ENCODE results near the gene DCTN2. TPM values are rescaled to one million over a fixed set of nuclear protein-coding genes. Genes with fewer than 3 reads are reported as not detected.

DCTN2 gene
- total RNA-seq (10 to 100 TPM; 69.4 to 70.7 TPM), polyA plus RNA-seq (10 to 100 TPM; 67.4 to 86.2 TPM)

DNA sequence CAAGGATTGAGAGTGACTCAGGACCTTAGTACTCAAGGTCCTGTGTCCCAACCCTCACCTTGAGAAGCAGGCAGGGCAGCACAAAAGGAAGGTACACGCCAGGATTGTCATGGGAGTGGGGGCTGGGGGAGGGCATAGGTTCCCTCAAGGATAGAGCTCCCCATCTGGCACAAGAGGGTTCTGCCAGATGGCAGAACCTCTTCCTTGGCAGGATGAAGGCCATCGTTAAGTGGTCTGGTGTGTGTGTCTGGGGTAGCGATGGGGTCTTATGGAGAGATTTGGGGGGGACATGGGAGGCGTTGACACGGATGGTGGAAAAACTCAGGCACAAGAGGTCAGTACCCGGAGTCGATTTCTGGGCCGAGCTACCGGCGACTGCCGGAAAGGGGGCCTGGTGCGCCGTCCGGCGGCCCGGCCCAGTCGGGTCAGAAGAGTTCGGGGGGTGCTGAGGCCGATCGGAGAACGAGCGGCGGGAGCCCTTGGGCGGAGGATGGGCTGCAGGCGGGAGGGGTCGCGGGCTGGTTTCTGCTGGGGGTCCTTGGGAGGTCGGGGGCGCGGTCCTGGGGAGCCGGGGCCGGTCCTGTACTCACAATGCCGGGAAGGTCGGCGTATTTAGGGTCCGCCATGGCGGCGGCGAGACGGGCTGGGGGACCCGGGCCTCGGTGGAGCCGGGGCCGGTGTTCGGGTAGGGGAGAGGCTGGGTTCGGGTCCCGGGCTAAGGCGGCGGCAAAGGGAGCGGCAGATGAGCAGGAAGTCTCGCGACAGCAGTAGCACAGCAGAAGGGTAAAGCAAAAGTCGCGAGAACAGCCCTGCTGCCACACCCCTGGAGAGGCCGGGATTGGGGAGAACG, at the start of gene DCTN2:
TSS of gene DCTN2 (minus strand) at position 755 of the 850 bp plus-strand sequence. CDS start at position 626, 129 bp downstream.
- Histone ChIP-seq H3K27ac (ENCODE audit: low read depth, low read length) (peak within 1 kb of the TSS; percentile 84), H3K9me3 (ENCODE audit: control insufficient read depth in 1 of 2, low read length in 2 of 2) (no peaks in the 10 kb centered on the region), H3K4me1 (ENCODE audit: insufficient read depth, low read length) (peaks cover 37% of the 10 kb centered on the region), H3K36me3 (ENCODE audit: insufficient read depth, low read length) (no peaks in the 10 kb centered on the region), H3K4me3 (ENCODE audit: low read length in 2 of 2) (peak within 1 kb of the TSS; percentile 54 to 71), H3K27me3 (ENCODE audit: insufficient read depth, low read length) (no peaks in the 10 kb centered on the region)
- H3K36me3 Mint-ChIP-seq: peaks cover 0 to 3% of the 10 kb centered on the region in 2 donors
- H3K4me3 Mint-ChIP-seq: peak within 1 kb of the TSS; percentile 93 to 100 (median 98)
- peak; percentile 91 to 97 (median 93) for DNase-seq
- H3K9me3 Mint-ChIP-seq: peaks cover 0 to 3% (median 0%) of the 10 kb centered on the region in 8 donors
- H3K4me1 Mint-ChIP-seq: peaks cover 32 to 53% (median 42%) of the 10 kb centered on the region in 4 donors
- ChIA-PET POLR2A (ENCODE audit: partially characterized antibody) (interaction anchor here (0.6 to 2.8 kb wide), 13 partner anchors 8 to 810 kb away, joined by 3 to 20 read pairs (median 4); partner anchors contain the start of genes ARHGAP9, DDIT3 and GLI1), CTCF (ENCODE audit: partially characterized antibody) (interaction anchor here (0.6 to 3.4 kb wide), 8 partner anchors 9 to 957 kb away, joined by 3 to 15 read pairs (median 3); partner anchors contain the start of gene GLI1)
- H3K27ac Mint-ChIP-seq: peak within 1 kb of the TSS; percentile 84 to 99 (median 97)
- intact Hi-C loops (cut with micrococcal nuclease): loop anchor here (1.0 to 2.0 kb wide), 4 partner anchors 26 to 70 kb away; partner anchors contain the start of genes DDIT3 and PIP4K2C
- H3K27me3 Mint-ChIP-seq: peaks cover 2 to 4% of the 10 kb centered on the region in 2 donors

GRCh38 chr12:57593187-57593586, 46.2 kb upstream of the DCTN2 start:
- no peaks in the 10 kb centered on the region for H3K27me3 Mint-ChIP-seq

DNA sequence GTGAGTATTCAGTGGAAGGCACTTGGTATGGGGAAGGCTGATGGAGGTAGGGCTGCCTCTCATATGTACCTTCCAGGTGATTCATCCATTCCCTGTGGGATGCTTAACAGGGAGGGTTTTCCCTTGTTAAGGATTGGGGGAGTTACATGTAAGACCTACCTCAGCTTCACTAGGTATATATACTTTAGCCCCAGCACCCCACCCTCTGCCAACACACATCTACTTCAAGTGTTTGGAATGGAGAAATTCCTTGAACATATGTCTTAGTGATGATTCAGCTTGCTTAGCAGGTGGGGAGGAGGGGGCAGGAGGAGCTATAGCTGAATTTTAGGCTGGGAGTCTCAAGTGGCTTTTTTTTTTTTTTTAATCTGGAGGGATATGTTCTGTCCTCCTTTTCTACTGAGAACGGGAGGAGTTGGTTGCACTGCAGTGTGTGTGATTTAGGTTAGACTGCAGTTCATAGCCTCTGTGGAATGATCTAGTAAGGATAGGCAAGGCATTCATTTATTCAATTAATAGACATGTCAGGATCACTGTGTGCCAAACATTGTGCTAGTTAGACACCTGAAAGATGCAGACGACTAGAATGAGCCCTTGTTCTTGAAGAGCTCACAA, 45.7 kb upstream of the DCTN2 start:
- intact Hi-C loops (cut with micrococcal nuclease): no loop called here
- Histone ChIP-seq H3K4me3 (ENCODE audit: low read length in 2 of 2) (no peak overlapping the region), H3K27ac (ENCODE audit: low read depth, low read length) (no peak overlapping the region)

More at GRCh38 chr12:57593187-57593586, 46.2 kb upstream of the DCTN2 start:
- POLR2A ChIA-PET (ENCODE audit: partially characterized antibody): interaction anchor here (0.9 to 1.9 kb wide), 3 partner anchors 10 to 131 kb away, joined by 3 to 7 read pairs (median 3); partner anchors contain the start of gene DTX3
- Histone ChIP-seq H3K27ac (ENCODE audit: low read depth, low read length) (no peak overlapping the region), H3K9me3 (ENCODE audit: control insufficient read depth in 1 of 2, low read length in 2 of 2) (no peaks in the 10 kb centered on the region), H3K36me3 (ENCODE audit: insufficient read depth, low read length) (peaks cover 21% of the 10 kb centered on the region), H3K4me1 (ENCODE audit: insufficient read depth, low read length) (peaks cover 27% of the 10 kb centered on the region), H3K27me3 (ENCODE audit: insufficient read depth, low read length) (no peaks in the 10 kb centered on the region), H3K4me3 (ENCODE audit: low read length in 2 of 2) (no peak overlapping the region)
- peak overlapping the region in 2 of 7 donors; percentile 35 to 73 for H3K27ac Mint-ChIP-seq
- peaks cover 23 to 39% (median 30%) of the 10 kb centered on the region in 4 donors for H3K4me1 Mint-ChIP-seq
- peak overlapping the region in 2 of 8 donors; percentile 52 to 88 for H3K4me3 Mint-ChIP-seq
- DNase-seq: no peak
- peaks cover 30 to 40% of the 10 kb centered on the region in 2 donors for H3K36me3 Mint-ChIP-seq
- no peaks in the 10 kb centered on the region for H3K9me3 Mint-ChIP-seq
- CTCF ChIA-PET (ENCODE audit: partially characterized antibody): interaction anchor here (1.1 to 4.2 kb wide), 7 partner anchors 10 to 134 kb away, joined by 3 to 60 read pairs (median 4); partner anchors contain the start of genes B4GALNT1 and GLI1
- intact Hi-C loops (cut with micrococcal nuclease): no loop called here

GRCh38 chr12:57591782-57592325, 44.9 kb upstream of the DCTN2 start:
- H3K4me3 ChIP-seq (ENCODE audit: low read length in 2 of 2): peak overlapping the region; percentile 54 to 87
- Mint-ChIP-seq H3K27me3 (no peaks in the 10 kb centered on the region), H3K27ac (peak overlapping the region; percentile 73 to 96 (median 91)), H3K4me3 (peak overlapping the region; percentile 86 to 92 (median 90)), H3K9me3 (no peaks in the 10 kb centered on the region), H3K36me3 (peaks cover 19 to 30% of the 10 kb centered on the region in 2 donors), H3K4me1 (peaks cover 23 to 39% (median 30%) of the 10 kb centered on the region in 4 donors)
- peaks cover 27% of the 10 kb centered on the region for H3K4me1 ChIP-seq (ENCODE audit: insufficient read depth, low read length)
- intact Hi-C loops (cut with micrococcal nuclease): loop anchor here (1.0 to 2.0 kb wide), 6 partner anchors 9 to 130 kb away; partner anchors contain the start of genes ARHGEF25, DCTN2 and DDIT3
- ChIA-PET POLR2A (ENCODE audit: partially characterized antibody) (interaction anchor here (0.9 to 1.9 kb wide), 8 partner anchors 9 to 160 kb away, joined by 3 to 7 read pairs (median 4); partner anchors contain the start of genes CDK4, DTX3 and TSPAN31), CTCF (ENCODE audit: partially characterized antibody) (interaction anchor here (1.0 to 4.2 kb wide), 7 partner anchors 8 to 42 kb away, joined by 3 to 60 read pairs (median 5); partner anchors contain the start of gene B4GALNT1)
- H3K36me3 ChIP-seq (ENCODE audit: insufficient read depth, low read length): peaks cover 15% of the 10 kb centered on the region
- H3K9me3 ChIP-seq (ENCODE audit: control insufficient read depth in 1 of 2, low read length in 2 of 2): no peaks in the 10 kb centered on the region
- H3K27ac ChIP-seq (ENCODE audit: low read depth, low read length): peak overlapping the region; percentile 63
- no peaks in the 10 kb centered on the region for H3K27me3 ChIP-seq (ENCODE audit: insufficient read depth, low read length)
- DNase-seq: peak in 1 of 5 donors; percentile 51

More for the DNA sequence above, 45.7 kb upstream of the DCTN2 start:
- Histone ChIP-seq H3K9me3 (ENCODE audit: control insufficient read depth in 1 of 2, low read length in 2 of 2) (no peaks in the 10 kb centered on the region), H3K4me1 (ENCODE audit: insufficient read depth, low read length) (peaks cover 27% of the 10 kb centered on the region), H3K27me3 (ENCODE audit: insufficient read depth, low read length) (no peaks in the 10 kb centered on the region), H3K36me3 (ENCODE audit: insufficient read depth, low read length) (peaks cover 21% of the 10 kb centered on the region)
- POLR2A ChIA-PET (ENCODE audit: partially characterized antibody): interaction anchor here (0.6 to 1.9 kb wide), 4 partner anchors 12 to 1455 kb away, joined by 3 to 7 read pairs (median 4); partner anchors contain the start of gene DTX3
- Mint-ChIP-seq H3K36me3 (peaks cover 27 to 38% of the 10 kb centered on the region in 2 donors), H3K27ac (peak overlapping the region in 6 of 7 donors; percentile 19 to 96 (median 91)), H3K4me1 (peaks cover 23 to 39% (median 30%) of the 10 kb centered on the region in 4 donors), H3K9me3 (no peaks in the 10 kb centered on the region), H3K27me3 (no peaks in the 10 kb centered on the region), H3K4me3 (peak overlapping the region; percentile 86 to 92 (median 90))
- DNase-seq: no peak
- CTCF ChIA-PET (ENCODE audit: partially characterized antibody): interaction anchor here (1.2 to 4.2 kb wide), 6 partner anchors 8 to 134 kb away, joined by 3 to 60 read pairs (median 5); partner anchors contain the start of gene GLI1

DNA sequence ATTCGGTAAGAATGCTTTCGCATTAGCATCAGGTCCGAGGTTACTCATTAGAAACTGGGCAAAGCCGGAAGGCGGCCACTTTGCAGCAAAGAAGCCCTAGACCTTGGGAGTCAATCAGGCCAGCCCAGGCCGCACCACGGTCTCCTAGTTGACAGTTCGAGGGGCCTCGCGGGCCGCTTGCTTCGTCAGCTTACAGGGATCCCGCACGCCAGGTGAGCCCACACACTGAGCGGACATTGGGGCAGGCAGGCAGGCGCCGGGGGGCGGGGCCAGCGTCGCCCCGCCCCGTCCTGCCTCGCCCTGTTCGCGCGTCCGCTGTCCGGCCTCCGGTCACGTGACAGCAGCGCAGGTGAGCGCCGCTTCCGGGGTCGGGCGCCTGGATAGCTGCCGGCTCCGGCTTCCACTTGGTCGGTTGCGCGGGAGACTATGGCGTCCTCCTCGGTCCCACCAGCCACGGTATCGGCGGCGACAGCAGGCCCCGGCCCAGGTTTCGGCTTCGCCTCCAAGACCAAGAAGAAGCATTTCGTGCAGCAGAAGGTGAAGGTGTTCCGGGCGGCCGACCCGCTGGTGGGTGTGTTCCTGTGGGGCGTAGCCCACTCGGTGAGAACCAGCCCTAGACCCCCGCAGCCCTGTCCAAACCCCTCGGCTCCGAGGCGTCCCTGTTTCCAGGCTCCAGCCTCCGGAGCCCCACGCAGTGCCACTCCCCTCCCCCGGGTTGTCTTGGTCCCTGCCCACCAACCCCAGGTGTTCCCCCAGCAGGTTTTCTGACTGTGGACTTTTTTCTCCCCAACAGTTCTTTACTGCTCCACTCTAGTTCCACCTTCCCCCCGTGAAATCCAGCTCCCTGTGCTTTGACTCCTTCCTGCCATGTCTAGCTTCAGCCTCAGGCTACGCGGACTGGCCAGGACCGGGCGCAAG, 44.1 kb upstream of the DCTN2 start, which contains the start of gene PIP4K2C:
TSS of gene PIP4K2C (plus strand) at position 329 of the 918 bp plus-strand sequence. CDS start at position 427, 98 bp downstream.
- Histone ChIP-seq H3K27ac (ENCODE audit: low read depth, low read length) (peak within 1 kb of the TSS; percentile 63), H3K4me3 (ENCODE audit: low read length in 2 of 2) (peak within 1 kb of the TSS; percentile 54 to 87), H3K27me3 (ENCODE audit: insufficient read depth, low read length) (no peaks in the 10 kb centered on the region), H3K4me1 (ENCODE audit: insufficient read depth, low read length) (peaks cover 27% of the 10 kb centered on the region), H3K9me3 (ENCODE audit: control insufficient read depth in 1 of 2, low read length in 2 of 2) (no peaks in the 10 kb centered on the region), H3K36me3 (ENCODE audit: insufficient read depth, low read length) (peaks cover 10% of the 10 kb centered on the region)
- CTCF ChIA-PET (ENCODE audit: partially characterized antibody): interaction anchor here (1.0 to 4.2 kb wide), 8 partner anchors 8 to 42 kb away, joined by 3 to 60 read pairs (median 5); partner anchors contain the start of gene B4GALNT1
- Mint-ChIP-seq H3K9me3 (no peaks in the 10 kb centered on the region), H3K27me3 (no peaks in the 10 kb centered on the region), H3K4me1 (peaks cover 23 to 39% (median 30%) of the 10 kb centered on the region in 4 donors), H3K27ac (peak within 1 kb of the TSS; percentile 73 to 96 (median 91)), H3K36me3 (peaks cover 16 to 24% of the 10 kb centered on the region in 2 donors), H3K4me3 (peak within 1 kb of the TSS; percentile 86 to 92 (median 90))
- intact Hi-C loops (cut with micrococcal nuclease): loop anchor here (1.0 to 2.0 kb wide), 6 partner anchors 8 to 129 kb away; partner anchors contain the start of genes ARHGEF25, DCTN2 and DDIT3
- peak; percentile 73 to 83 (median 75) for DNase-seq
- POLR2A ChIA-PET (ENCODE audit: partially characterized antibody): interaction anchor here (0.8 to 1.9 kb wide), 13 partner anchors 9 to 161 kb away, joined by 3 to 7 read pairs (median 4); partner anchors contain the start of genes CDK4, DTX3, GLI1 and TSPAN31

Data from CD4-positive, alpha-beta memory T cell (primary cell).